Activated naive CD4-positive, alpha-beta T cell treated with anti-CD3 and anti-CD28 coated beads for 36 hours (primary cell): ENCODE results near the gene PPT1. TPM values are rescaled to one million over a fixed set of nuclear protein-coding genes. Genes with fewer than 3 reads are reported as not detected.
"Not testable (repeated sequence)": the region's sequence is repeated elsewhere in the genome, so short reads cannot be mapped to it uniquely, and the experiment has no call there.

ENCODE experiments used
- CTCF ChIA-PET: fragments of 350-600 bp; sonication (Branson Sonifier 250); formaldehyde crosslinking; loops from one replicate; lab custom pipeline; 2021; ENCODE audit warnings: antibody characterized with exemption; lab: Charles Lee
- DNase-seq: peaks from one replicate; pipeline ENCODE4 v3.0.0-alpha.2; 2020
- H3K27ac Mint-ChIP-seq: one replicate; pipeline ENCODE4 v1.8.0; 2021; ENCODE audit warnings: mild to moderate bottlenecking, mixed read lengths
- H3K27me3 Mint-ChIP-seq: one replicate; pipeline ENCODE4 v1.8.0; 2021; ENCODE audit warnings: low read depth, mixed read lengths
- H3K36me3 Mint-ChIP-seq: one replicate; pipeline ENCODE4 v1.8.0; 2021; ENCODE audit warnings: low read depth, mixed read lengths
- H3K4me1 Mint-ChIP-seq: one replicate; pipeline ENCODE4 v1.8.0; 2021; ENCODE audit warnings: low read depth, mixed read lengths
- H3K4me3 Mint-ChIP-seq: one replicate; pipeline ENCODE4 v1.8.0; 2021; ENCODE audit warnings: mild to moderate bottlenecking, moderate library complexity, mixed read lengths
- H3K9me3 Mint-ChIP-seq: one replicate; pipeline ENCODE4 v1.8.0; 2021; ENCODE audit warnings: mixed read lengths
- intact Hi-C: fragments of 100-400 bp; cut with micrococcal nuclease; formaldehyde crosslinking; loops from one replicate; pipeline ENCODE4 v1.15.1; 2023
- total RNA-seq, 2 experiments: library from RNA; stranded (reverse); gene quantifications; one replicate each; pipeline ENCODE4 v1.2.3, GENCODE V29; 2021

PPT1 gene
- total RNA-seq, 2 experiments from 2014 or later = 81.3 to 89.7 TPM

GRCh38 chr1:40038697-40039096, 58.4 kb downstream of the PPT1 start:
- no peak for DNase-seq
- peaks cover 57% of the 10 kb centered on the region for H3K4me1 Mint-ChIP-seq
- H3K4me3 Mint-ChIP-seq = peak overlapping the region; percentile 14
- H3K27me3 Mint-ChIP-seq = no peaks in the 10 kb centered on the region
- H3K36me3 Mint-ChIP-seq = peaks cover 20% of the 10 kb centered on the region
- H3K9me3 Mint-ChIP-seq = no peaks in the 10 kb centered on the region
- H3K27ac Mint-ChIP-seq = peak overlapping the region; percentile 98
- CTCF ChIA-PET = interaction anchor here (0.6 to 1.7 kb wide), 5 partner anchors 8 to 167 kb away, joined by 3 to 4 read pairs (median 3); no protein-coding TSS in a partner anchor
- intact Hi-C loops = no loop called here

- Mint-ChIP-seq H3K36me3 (peaks cover 13% of the 10 kb centered on the region), H3K4me1 (peaks cover 46% of the 10 kb centered on the region)
- H3K4me3 Mint-ChIP-seq, CTCF ChIA-PET, intact Hi-C loops, H3K27ac Mint-ChIP-seq, DNase-seq, H3K27me3 Mint-ChIP-seq, H3K9me3 Mint-ChIP-seq: not testable (repeated sequence)
Observed at GRCh38 chr1:40037254-40037653, 59.8 kb downstream of the PPT1 start.

GRCh38 chr1:40036574-40036973, 60.5 kb downstream of the PPT1 start:
- no peaks in the 10 kb centered on the region for H3K27me3 Mint-ChIP-seq

GRCh38 chr1:40034869-40035268, 62.2 kb downstream of the PPT1 start:
- peaks cover under 1% of the 10 kb centered on the region for H3K36me3 Mint-ChIP-seq
- peak; percentile 22 for DNase-seq
- H3K9me3 Mint-ChIP-seq = no peaks in the 10 kb centered on the region
- H3K27me3 Mint-ChIP-seq = no peaks in the 10 kb centered on the region
- intact Hi-C loops = loop anchor here (5.0 kb wide), 1 partner anchor 78 kb away; the partner anchor contains the start of gene MFSD2A
- peak overlapping the region; percentile 81 for H3K27ac Mint-ChIP-seq
- CTCF ChIA-PET = interaction anchor here (0.6 to 4.9 kb wide), 7 partner anchors 11 to 417 kb away, joined by 3 to 42 read pairs (median 3); partner anchors contain the start of gene PPIE
- H3K4me3 Mint-ChIP-seq = peak overlapping the region; percentile 33
- peaks cover 44% of the 10 kb centered on the region for H3K4me1 Mint-ChIP-seq

More at GRCh38 chr1:40036574-40036973, 60.5 kb downstream of the PPT1 start:
- Mint-ChIP-seq H3K4me3 (no peak overlapping the region), H3K9me3 (no peaks in the 10 kb centered on the region), H3K27ac (no peak overlapping the region), H3K36me3 (peaks cover 9% of the 10 kb centered on the region), H3K4me1 (peaks cover 43% of the 10 kb centered on the region)
- CTCF ChIA-PET = interaction anchor here (1.4 kb wide), 1 partner anchor 279 kb away, joined by 3 read pairs; no protein-coding TSS in a partner anchor
- intact Hi-C loops = no loop called here
- DNase-seq = no peak

GRCh38 chr1:40032240-40032891, 64.7 kb downstream of the PPT1 start:
- Mint-ChIP-seq H3K36me3 (no peaks in the 10 kb centered on the region), H3K4me1 (peaks cover 36% of the 10 kb centered on the region), H3K27me3 (no peaks in the 10 kb centered on the region), H3K9me3 (no peaks in the 10 kb centered on the region), H3K27ac (no peak overlapping the region), H3K4me3 (no peak overlapping the region)
- intact Hi-C loops = loop anchor here (1.0 to 5.0 kb wide), 4 partner anchors 59 to 216 kb away; partner anchors contain the start of gene MFSD2A
- CTCF ChIA-PET = interaction anchor here (0.6 to 4.9 kb wide), 21 partner anchors 9 to 375 kb away, joined by 3 to 42 read pairs (median 3); partner anchors contain the start of gene MYCL
- peak; percentile 76 for DNase-seq

GRCh38 chr1:40030528-40031135, 66.4 kb downstream of the PPT1 start:
- CTCF ChIA-PET = interaction anchor here (0.8 to 1.9 kb wide), 2 partner anchors 9 to 105 kb away, joined by 4 to 6 read pairs; no protein-coding TSS in a partner anchor
- intact Hi-C loops = loop anchor here (5.0 kb wide), 1 partner anchor 73 kb away; the partner anchor contains the start of gene MFSD2A
- Mint-ChIP-seq H3K36me3 (no peaks in the 10 kb centered on the region), H3K9me3 (no peaks in the 10 kb centered on the region), H3K27me3 (no peaks in the 10 kb centered on the region), H3K27ac (no peak overlapping the region), H3K4me3 (no peak overlapping the region), H3K4me1 (peaks cover 25% of the 10 kb centered on the region)
- DNase-seq = no peak

- Mint-ChIP-seq H3K4me3 (no peak overlapping the region), H3K27me3 (no peaks in the 10 kb centered on the region), H3K4me1 (peaks cover 18% of the 10 kb centered on the region), H3K36me3 (no peaks in the 10 kb centered on the region), H3K27ac (no peak overlapping the region), H3K9me3 (no peaks in the 10 kb centered on the region)
- CTCF ChIA-PET = interaction anchor here (1.3 kb wide), 1 partner anchor 56 kb away, joined by 3 read pairs; no protein-coding TSS in a partner anchor
- intact Hi-C loops = loop anchor here (5.0 kb wide), 1 partner anchor 72 kb away; the partner anchor contains the start of gene MFSD2A
- DNase-seq = no peak
Observed at GRCh38 chr1:40029608-40030007, 67.4 kb downstream of the PPT1 start.

GRCh38 chr1:40027647-40028046, 69.4 kb downstream of the PPT1 start:
- Mint-ChIP-seq H3K36me3 (no peaks in the 10 kb centered on the region), H3K27me3 (no peaks in the 10 kb centered on the region), H3K9me3 (peaks cover 2% of the 10 kb centered on the region), H3K4me1 (peaks cover 10% of the 10 kb centered on the region), H3K4me3 (no peak overlapping the region), H3K27ac (no peak overlapping the region)
- no peak for DNase-seq
- intact Hi-C loops = no loop called here
- CTCF ChIA-PET = interaction anchor here (1.1 to 1.4 kb wide), 2 partner anchors 11 to 229 kb away, joined by 3 read pairs; no protein-coding TSS in a partner anchor

- Mint-ChIP-seq H3K27me3 (no peaks in the 10 kb centered on the region), H3K4me1 (peaks cover 3% of the 10 kb centered on the region), H3K4me3 (no peak overlapping the region), H3K9me3 (peaks cover 2% of the 10 kb centered on the region), H3K36me3 (no peaks in the 10 kb centered on the region), H3K27ac (no peak overlapping the region)
- CTCF ChIA-PET = interaction anchor here (0.6 kb wide), 1 partner anchor 37 kb away, joined by 5 read pairs; no protein-coding TSS in a partner anchor
- no peak for DNase-seq
- intact Hi-C loops = no loop called here
Observed at GRCh38 chr1:40024671-40025070, 72.4 kb downstream of the PPT1 start.

GRCh38 chr1:40023379-40023944, 73.6 kb downstream of the PPT1 start:
- no peak for DNase-seq
- CTCF ChIA-PET = interaction anchor here (0.6 to 1.4 kb wide), 4 partner anchors 9 to 385 kb away, joined by 3 to 4 read pairs (median 4); no protein-coding TSS in a partner anchor
- no peak overlapping the region for H3K27ac Mint-ChIP-seq
- no peak overlapping the region for H3K4me3 Mint-ChIP-seq
- intact Hi-C loops = no loop called here
- H3K36me3 Mint-ChIP-seq = no peaks in the 10 kb centered on the region
- peaks cover 2% of the 10 kb centered on the region for H3K9me3 Mint-ChIP-seq
- no peaks in the 10 kb centered on the region for H3K27me3 Mint-ChIP-seq
- H3K4me1 Mint-ChIP-seq = no peaks in the 10 kb centered on the region
